HG03469 (cell line): ENCODE data around the gene RAX.
"Not testable (repeated sequence)": the region's sequence is repeated elsewhere in the genome, so short reads cannot be mapped to it uniquely, and the experiment has no call there.

Source experiments
- ATAC-seq: cut with Tn5 transposase; IDR thresholded peaks from one replicate; pipeline ENCODE4 v1.9.1; 2021; ENCODE audit warnings: mild to moderate bottlenecking, moderate library complexity, moderate number of reproducible peaks; ENCODE audit not compliant: unreplicated experiment

RAX gene

DNA sequence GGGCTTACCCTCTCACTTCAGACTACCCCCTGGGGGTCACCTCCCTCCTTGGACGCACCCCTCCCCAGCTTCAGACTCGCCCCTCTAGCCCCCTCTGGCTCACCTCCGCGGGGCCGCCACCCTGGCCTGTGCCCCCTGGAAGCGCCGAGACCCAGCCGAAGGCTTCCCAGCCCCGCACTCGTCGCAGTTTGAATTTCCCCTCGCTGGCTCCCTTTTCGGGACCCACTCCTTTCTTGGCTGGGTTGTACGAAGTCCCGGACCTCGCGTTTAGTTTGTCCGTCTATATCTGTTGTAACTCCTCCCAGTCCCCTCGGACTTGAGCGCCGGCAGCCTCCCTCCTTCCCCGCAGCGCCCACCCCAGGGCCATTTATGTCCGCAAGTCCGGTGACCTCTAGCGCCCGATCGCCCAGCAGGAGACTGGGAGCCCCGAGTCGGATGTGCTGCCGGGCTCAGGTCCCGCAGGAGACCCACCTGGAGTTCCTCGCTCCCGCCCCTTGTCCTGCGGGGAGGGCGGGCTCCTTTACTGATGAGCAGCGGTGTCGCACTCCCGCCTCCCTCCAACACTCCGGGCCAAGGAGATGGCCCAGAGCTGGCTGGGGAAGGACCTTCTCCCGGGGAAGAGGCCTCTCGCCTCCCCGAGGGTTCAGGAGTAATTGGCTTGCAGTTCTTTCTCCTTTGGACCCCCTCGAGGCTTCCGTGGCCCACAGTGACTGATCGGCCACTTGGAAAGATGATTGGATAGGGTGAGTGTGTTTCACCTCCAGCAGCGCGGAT lies 692 bp upstream of the RAX start:
- ATAC-seq: no peak

DNA sequence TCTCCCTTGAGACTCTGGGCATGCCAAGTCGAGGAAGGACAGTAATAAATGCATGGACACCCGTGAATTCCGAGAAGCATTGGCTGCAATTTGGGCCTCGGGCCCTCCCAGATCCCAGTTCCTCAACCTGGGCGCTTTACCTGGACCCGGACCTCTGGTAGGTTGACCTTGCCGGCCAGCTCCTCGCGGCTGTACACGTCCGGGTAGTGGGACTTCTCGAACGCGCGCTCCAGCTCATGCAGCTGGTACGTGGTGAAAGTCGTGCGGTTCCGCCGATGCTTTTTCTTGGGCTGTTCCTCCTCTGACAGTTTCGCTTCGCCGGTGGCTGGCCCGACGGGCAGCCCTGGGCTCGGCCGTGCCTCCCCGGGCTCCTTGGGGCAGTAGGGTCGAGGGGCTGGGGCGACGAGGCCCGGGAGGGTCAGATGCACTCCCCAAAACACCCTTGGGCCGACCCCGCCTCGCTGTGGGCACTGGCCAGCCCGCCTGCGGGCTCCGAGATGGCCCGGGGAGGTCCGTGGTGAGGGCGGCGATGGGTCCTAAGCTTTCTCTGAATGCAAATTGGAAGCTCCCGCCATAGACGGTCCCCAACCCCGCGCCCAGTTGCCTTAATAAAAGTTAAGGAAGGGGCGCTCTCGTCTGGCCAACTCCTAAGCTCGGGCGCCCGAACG lies 899 bp downstream of the RAX start:
- no peak for ATAC-seq

DNA sequence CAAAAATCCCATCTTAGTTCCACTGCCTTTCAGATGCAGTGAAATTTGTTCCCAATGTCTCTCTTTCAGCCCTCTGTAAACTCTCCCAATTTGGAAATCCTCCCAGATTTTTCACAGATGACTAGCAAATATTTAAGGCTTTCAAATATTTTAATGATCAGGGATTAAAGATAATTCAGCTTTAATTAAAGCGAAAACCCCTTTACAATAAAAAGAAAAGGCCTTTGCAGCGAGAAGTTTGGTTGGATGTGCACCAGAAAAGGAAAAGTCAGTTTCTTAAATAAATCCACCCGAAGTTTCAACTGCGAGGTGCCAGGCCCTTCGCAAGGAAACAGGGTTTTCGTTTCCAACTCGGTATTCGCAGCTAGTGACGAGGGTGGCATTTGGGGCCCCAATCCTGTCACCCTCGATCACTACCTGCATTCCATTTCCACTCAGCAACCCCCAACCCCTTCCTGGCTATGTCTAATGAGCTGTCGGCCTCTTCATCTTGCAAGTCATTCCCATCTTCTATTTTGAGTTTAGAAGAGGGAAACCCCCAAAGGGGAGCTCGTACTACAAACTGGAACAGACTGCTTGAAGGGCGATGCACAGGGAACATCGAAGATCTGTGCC lies 1.5 kb downstream of the RAX start:
- no peak for ATAC-seq

DNA sequence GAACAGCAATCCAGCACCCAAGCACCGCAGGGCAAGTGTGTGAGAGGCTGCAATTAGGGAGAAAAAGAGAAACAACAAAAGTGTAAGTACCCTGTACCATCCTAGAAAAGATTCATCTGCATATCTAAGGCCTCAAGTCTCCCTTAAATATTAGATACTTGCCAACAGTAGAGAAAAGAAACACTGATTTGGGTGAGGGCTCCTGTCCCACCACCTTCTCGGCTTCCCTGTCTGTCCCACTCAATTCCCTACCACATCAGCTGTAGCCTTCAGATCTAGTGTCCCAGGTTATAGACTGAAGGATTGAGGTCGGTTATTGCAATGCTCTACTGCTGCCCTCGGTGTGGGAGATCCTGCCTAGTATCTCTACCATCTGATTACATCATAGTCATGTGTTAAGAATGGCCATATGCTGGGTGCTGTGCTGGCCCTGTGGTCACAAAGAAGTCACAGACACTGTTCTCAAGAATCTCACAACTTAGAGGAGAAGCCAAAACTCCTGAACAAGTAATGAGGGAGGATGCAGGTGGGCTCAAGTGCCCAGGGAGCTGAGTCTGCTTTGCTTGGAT lies 2.5 kb downstream of the RAX start:
- no peak for ATAC-seq

DNA sequence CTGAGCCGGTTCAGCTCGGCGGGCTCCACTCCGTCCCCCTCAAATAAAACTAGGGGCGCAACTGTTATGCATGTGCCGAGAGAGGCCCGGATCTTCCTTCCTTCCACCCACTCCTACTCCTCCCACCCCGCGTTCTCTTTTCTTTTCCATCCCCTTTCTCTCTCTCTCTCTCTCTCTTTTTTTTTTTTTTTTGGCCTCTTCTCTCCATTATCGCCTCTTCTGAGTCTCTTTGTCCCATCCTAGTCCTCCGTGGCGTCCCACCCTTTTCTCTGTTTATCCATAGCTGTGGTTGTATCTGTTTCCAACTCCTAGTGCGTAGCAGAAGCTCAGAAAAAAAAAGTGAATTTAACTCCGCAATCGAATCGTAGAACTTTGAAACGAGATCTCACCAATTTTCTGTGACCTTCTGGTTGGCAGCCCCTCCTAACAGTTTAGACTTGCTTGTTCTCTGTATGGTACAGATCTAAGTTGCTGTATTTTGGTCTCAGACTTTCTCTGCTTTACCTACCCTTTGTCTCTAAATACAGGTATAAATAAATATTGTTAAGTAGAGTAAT lies 3.6 kb downstream of the RAX start:
- ATAC-seq: no peak

DNA sequence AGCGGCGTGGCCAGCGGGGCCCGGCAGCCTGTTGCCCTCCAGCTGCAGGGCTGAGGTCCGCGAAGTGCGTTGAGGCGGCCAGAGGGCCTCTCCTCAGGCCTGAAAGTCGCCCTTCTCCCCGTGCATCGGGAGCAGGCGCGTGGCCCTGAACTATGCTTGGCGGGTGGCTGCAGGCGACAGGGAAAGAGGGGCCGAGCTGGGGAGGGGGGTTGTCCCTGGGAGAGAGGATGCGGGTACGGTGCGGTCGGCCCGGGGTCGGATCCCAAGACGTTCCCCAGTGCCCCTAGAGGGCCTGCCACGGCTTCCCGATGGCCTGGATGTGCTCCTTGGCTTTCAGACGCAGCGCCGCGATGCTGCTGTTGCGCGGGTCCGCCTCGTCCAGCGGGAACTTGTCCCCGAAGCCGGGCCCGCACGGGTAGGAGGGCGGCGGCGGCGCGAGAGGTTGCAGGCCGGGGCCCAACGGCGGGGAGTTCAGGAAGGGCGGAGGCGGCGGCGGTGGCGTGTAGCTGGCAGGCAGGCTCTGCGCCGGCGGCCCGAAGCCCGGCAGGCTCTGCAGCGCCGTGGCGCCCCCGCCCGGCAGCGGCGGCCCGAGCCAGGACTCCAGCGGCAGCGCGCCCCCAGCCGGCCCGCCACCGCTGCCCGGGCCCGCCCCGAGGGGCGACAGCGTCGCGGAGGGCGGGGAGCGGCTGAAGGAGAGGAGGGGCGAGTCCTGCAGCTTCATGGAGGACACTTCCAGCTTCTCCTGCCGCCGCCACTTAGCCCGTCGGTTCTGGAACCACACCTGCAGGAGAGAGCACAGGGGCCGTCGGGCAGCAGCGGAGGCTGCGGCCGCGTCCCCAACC lies 4.3 kb downstream of the RAX start:
- no peak for ATAC-seq

DNA sequence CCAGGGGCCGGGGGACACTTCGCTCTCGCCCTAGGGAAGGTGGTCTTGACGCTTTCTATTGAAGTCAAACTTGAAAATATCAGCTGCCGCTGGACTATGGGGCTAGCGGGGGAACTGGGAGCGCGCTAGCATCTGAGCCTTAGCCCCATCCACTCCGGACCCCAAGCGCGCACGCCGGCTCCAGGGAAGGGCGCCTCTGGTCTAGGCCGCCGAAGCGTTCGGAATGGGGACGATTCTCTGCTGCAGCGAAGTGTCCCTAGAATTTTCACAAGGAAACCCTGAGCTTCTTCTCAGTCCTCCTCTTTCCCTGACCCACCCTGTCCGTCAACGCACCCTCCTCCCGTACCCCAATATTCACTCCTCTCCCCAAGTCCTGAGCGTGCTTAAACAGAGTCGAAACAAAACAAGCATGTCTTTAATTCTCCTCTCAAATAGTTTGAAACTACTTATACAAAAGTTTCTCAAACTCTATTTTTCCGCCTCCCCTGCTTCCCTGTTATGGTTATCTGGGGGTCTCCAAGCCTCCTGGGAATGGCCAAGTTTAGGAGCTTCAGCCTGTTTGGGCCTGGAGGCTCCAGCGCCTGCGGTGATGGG lies 5.0 kb downstream of the RAX start:
- no peak for ATAC-seq

DNA sequence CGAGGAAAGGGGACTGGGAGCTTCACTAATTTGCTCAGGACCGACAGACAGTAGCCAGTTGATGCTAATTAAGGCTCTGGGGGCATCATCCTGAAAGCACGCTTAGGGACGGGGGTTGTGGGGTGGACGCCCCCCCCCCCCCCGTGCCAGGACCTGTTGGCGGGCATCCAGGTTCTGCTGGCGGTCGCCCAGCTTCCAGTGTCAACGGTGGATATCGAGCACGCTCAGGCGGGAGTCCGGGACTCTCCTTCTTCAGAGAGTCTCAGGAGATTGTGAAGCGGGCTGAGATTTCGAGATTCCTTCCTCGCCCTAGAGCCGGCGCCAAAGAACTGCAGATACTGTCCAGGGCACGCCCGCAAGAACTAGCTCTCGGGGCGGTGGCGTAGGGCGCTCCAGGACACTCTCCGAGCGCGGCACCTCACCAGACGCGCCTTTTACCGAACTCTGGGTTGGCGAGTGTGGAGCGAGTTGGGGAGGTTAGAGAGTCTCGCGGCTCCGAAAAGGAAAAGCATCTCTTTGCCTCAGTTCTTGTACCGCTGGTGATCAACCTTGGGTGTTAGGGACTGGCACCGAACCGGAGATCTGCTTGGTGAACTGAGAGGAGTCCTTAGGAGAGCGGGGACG lies 5.6 kb downstream of the RAX start:
- no peak for ATAC-seq

DNA sequence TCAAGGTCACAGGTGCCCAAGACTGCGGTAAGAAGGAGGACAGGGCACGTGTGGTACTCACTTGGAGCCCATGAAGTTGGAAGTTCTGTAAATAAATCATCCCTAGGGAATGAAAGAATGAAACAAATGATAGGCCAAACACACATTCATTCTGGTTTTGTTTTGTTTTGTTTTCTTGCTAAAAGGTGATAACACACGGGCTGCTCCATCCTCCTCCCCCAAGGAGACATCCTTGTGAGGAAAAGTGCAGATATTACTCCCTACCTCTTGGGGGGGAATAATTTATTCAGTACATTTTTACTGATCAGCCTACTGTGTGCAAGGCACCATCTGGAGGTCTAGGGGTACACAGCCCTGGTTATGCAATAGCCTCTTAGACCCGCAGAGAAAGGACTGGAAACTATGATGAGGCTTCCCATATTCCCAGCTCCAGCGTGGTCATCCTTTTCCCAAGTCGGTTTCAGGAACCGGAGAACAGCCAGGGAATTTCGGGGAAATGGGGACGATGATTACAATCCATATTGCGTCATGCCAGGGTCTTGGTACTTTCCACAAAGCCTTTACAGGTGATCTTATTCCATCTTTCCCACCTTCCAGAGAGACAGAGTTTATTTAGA lies 6.3 kb downstream of the RAX start:
- no peak for ATAC-seq

DNA sequence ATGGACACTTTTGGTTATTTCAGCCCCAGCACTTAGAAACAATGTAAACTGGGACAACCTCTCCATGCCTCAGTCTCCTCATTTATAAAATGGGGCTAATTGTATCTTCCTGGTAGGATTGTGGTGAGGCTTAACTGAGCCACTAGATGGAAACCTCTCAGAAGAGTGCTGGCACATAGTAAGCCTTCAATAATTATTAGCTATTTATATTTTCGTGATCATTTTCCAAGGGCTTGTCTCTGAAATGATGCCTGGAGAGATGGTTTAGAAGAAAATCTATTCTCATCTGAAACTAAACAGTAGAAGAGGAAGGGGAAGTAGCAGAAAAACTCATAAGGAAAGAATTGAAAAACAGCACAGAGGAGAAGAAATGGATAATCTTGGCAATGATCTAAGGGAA lies 6.8 kb downstream of the RAX start:
- no peak for ATAC-seq

DNA sequence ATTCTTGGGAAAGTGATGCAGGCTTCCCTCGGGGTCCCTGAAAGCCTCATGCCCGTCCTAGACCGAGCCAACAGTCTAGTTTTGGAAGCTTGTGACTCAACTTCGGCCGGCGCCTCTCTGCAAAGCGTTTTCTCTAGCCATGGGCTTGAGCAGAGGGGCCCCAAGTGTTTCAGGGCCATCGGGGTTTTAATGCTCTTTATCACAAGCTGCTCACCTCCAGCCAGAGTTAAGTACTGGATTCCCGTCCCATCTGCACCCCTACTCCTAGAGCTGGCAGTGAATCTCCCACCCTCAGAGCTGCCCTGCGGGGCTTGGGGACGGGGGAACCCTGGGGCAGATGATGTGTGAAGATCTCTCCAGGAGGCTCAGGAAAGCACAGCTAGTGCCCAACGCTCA lies 7.3 kb downstream of the RAX start:
- ATAC-seq: no peak

DNA sequence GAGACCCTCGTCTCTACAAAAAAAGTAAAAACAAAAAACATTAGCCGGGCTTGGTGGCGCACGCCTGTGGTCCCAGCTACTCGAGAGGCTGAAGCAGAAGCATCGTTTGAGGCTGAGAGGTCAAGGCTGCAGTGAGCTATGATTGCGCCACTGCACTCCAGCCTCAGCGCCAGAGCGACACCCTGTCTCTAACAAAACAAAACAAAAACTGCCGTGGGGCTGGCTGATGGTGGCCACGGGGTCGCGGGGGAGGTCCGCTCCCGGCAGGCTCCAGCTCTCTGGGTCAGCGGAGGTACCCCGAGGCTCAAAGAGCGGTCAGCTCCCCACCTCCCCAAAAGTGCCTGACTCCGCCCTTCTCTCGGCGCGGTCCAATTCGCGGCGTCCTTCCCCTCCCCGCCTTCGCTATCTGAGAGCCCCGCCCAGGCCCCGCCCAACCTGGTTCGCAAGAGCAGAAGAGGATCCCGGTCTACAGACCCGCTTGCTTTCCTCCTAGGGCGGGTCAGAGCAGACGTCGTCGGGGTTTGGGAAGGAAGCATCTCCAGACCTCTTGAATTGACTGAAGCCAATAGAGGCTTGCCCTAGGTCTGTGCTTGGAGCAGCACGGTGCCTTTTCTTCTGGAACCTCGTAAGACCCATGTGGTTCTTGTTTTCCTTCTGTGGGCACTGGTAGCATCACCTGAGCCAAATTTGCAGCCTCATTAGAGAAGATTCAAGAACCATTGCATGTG lies 7.8 kb downstream of the RAX start:
- ATAC-seq: no peak

DNA sequence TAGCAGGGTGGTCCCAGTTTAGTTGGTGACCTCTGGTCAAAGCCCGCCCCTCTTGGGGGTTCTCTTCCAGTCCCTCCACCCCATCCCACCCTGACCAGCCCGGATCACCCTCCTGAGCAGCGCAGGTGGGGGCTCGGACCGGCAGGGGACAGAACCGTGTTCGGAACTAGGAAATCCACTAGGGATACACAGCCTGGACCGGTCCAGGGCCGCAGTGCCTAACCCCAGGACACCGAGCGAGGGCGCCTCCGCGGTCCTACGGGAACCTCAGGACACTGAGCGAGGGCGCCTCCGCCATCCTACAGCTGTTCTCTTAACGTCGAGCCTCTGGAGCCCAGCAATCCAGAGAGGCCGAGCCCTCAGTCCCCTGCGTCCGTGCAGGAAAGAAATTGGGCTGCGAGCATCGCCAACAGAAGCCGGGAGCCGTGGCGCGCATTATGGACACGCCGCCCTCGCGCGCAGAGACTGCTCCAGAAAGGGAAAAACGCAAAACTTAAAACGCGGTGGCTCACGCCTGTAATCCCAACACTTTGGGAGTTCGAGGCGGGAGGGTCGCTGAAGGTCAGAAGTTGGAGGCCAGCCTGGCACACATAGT lies 8.5 kb downstream of the RAX start:
- no peak for ATAC-seq

DNA sequence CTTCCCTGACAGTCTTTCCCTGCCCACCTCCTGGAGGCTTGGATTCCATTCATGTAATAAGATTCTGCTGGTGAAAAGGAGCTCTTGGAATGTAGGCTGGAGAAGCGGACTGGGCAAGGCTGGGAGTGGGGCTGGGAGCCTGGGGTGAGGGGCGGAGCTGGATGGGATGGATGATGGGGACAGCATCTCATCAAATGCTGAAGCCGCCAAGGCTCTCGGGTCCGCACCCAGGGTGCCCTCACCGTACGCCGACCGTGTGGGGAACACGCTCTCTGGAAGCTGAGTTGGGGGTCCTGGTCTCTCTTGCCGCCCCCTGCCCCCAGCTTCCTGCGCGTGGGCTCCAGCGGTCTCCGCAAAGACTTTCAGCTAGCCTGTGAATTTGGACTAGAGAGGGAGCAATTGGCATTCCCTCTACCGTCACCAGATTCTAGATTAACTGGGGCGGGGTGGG lies 9.1 kb downstream of the RAX start:
- no peak for ATAC-seq

DNA sequence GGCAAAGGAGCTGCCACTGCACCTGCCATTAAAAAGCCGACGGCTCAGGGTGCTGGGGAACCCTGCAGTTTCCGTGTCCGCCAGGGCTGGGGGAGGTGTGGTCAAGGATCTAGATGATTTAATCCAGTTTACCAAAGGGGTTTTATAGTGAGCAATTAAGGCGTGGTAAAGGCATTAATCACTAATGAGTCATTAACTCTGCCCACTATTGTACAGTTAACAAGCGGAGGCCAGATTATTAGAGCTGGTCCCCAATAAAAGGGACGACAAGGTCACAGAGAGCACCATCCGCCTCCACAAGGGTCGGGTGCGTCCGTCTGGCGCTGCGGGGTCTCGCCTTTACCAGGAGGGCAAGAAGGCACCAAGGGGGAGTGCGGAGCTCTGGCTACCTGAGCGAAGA lies 9.6 kb downstream of the RAX start:
- no peak for ATAC-seq

DNA sequence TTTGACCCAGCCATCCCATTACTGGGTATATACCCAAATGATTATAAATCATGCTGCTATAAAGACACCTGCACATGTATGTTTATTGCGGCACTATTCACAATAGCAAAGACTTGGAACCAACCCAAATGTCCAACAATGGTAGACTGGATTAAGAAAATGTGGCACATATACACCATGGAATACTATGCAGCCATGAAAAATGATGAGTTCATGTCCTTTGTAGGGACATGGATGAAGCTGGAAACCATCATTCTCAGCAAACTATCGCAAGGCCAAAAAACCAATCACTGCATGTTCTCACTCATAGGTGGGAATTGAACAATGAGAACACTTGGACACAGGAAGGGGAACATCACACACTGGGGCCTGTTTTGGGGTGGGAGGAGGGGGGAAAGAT lies 11.0 kb downstream of the RAX start:
- ATAC-seq: not testable (repeated sequence)

DNA sequence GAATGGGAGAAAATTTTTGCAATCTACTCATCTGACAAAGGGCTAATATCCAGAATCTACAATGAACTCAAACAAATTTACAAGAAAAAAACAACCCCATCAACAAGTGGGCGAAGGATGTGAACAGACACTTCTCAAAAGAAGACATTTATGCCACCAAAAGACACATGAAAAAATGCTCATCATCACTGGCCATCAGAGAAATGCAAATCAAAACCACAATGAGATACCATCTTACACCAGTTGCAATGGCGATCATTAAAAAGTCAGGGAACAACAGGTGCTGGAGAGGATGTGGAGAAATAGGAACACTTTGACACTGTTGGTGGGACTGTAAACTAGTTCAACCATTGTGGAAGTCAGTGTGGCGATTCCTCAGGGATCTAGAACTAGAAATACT lies 11.4 kb downstream of the RAX start:
- not testable (repeated sequence) for ATAC-seq

DNA sequence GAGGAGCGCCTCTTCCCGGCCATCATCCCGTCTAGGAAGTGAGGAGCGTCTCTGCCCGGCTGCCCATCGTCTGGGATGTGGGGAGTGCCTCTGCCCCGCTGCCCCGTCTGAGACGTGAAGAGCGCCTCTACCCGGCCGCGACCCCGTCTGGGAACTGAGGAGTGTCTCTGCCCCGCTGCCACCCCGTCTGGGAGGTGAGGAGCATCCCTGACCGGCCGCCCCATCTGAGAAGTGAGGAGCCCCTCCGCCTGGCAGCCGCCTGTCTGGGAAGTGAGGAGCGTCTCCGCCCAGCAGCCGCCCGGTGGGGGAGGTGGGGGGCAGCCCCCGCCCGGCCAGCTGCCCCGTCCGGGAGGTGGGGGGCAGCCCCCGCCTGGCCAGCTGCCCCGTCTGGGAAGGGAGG lies 17.8 kb downstream of the RAX start:
- ATAC-seq: not testable (repeated sequence)
